ENCODE measurements around the gene TECR. TPM values are rescaled to one million over a fixed set of nuclear protein-coding genes. Genes with fewer than 3 reads are reported as not detected.

TECR gene
- total RNA-seq, 4 donors from 2014 or later: 33.1 to 55.1 (median 43.6) TPM

- TF ChIP-seq, protein P1, sequence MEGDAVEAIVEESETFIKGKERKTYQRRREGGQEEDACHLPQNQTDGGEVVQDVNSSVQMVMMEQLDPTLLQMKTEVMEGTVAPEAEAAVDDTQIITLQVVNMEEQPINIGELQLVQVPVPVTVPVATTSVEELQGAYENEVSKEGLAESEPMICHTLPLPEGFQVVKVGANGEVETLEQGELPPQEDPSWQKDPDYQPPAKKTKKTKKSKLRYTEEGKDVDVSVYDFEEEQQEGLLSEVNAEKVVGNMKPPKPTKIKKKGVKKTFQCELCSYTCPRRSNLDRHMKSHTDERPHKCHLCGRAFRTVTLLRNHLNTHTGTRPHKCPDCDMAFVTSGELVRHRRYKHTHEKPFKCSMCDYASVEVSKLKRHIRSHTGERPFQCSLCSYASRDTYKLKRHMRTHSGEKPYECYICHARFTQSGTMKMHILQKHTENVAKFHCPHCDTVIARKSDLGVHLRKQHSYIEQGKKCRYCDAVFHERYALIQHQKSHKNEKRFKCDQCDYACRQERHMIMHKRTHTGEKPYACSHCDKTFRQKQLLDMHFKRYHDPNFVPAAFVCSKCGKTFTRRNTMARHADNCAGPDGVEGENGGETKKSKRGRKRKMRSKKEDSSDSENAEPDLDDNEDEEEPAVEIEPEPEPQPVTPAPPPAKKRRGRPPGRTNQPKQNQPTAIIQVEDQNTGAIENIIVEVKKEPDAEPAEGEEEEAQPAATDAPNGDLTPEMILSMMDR (IDR thresholded peaks at IDR 0.05): no peak
- TF ChIP-seq POLR2A (IDR thresholded peaks at IDR 0.05) (no peak), EP300 (IDR thresholded peaks at IDR 0.05) (no peak)
- Histone ChIP-seq H3K4me3 (peak overlapping the region; percentile 83 to 91 (median 88)), H3K9me3 (no peaks in the 10 kb centered on the region), H3K4me1 (peaks cover 0 to 46% (median 23%) of the 10 kb centered on the region in 4 donors), H3K36me3 (peaks cover 0 to 21% (median 0%) of the 10 kb centered on the region in 3 donors), H3K27me3 (no peaks in the 10 kb centered on the region), H3K27ac (peak overlapping the region; percentile 56 to 90 (median 88))
- no peak for DNase-seq (ENCODE audit: low spot score in 2 of 2)
- 0 to 1% methylated on average over 9 to 11 of the region's 28 CpGs for WGBS, 2 donors
Measured at GRCh38 chr19:14495672-14496028, 33.7 kb upstream of the TECR start.

GRCh38 chr19:14496029-14496833 is 33.2 kb upstream of the TECR start, which contains the start of gene GIPC1:
Gene GIPC1 (minus strand): TSS chr19:14496127. CDS start chr19:14482976, 13,151 bp downstream.
- Histone ChIP-seq H3K36me3 (peaks cover 0 to 16% (median 0%) of the 10 kb centered on the region in 3 donors), H3K27ac (peak within 1 kb of the TSS; percentile 65 to 90 (median 88)), H3K27me3 (no peaks in the 10 kb centered on the region), H3K4me3 (peak within 1 kb of the TSS; percentile 83 to 91 (median 88)), H3K4me1 (peaks cover 0 to 46% (median 23%) of the 10 kb centered on the region in 4 donors), H3K9me3 (no peaks in the 10 kb centered on the region)
- 5 to 8% methylated on average over 22 to 24 of the region's 71 CpGs for WGBS, 2 donors
- TF ChIP-seq POLR2A (IDR thresholded peaks at IDR 0.05) (peak; percentile 32 to 68), EP300 (IDR thresholded peaks at IDR 0.05) (peak; percentile 83 to 91)
- TF ChIP-seq, protein P1 (IDR thresholded peaks at IDR 0.05): peak in 2 of 5 experiments; percentile 19 to 46
- DNase-seq (ENCODE audit: low spot score in 2 of 2): peak; percentile 86 to 91

DNA sequence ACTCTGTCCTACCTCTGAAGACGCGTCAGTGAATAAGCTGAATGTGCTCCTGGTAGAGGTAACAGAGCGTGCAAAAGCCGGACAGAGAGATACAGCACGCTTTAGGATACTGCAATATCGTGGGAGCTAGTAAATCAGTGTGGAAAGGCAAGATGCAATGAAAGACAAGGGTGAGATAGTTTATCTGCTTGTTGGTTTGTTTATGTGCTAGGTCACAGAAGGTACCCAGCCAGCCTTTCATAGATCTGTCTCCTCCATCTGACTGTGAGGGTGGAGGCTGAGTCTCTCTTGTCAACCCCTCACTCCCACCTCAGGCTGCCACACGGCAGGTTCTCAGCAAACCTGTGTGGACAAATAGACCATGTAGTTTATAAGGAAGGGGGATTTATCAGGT is 32.6 kb upstream of the TECR start:
- Histone ChIP-seq H3K36me3 (peaks cover 0 to 10% (median 0%) of the 10 kb centered on the region in 3 donors), H3K9me3 (no peaks in the 10 kb centered on the region), H3K27ac (peak overlapping the region; percentile 65 to 90 (median 87)), H3K27me3 (no peaks in the 10 kb centered on the region), H3K4me3 (peak overlapping the region in 3 of 4 donors; percentile 19 to 90 (median 83)), H3K4me1 (peaks cover 0 to 46% (median 23%) of the 10 kb centered on the region in 4 donors)
- no peak for DNase-seq (ENCODE audit: low spot score in 2 of 2)
- WGBS, 2 donors: 22 to 53% methylated on average over 7 of the region's 7 CpGs
- TF ChIP-seq, protein P1 (IDR thresholded peaks at IDR 0.05): no peak
- TF ChIP-seq EP300 (IDR thresholded peaks at IDR 0.05) (no peak), POLR2A (IDR thresholded peaks at IDR 0.05) (no peak)

DNA sequence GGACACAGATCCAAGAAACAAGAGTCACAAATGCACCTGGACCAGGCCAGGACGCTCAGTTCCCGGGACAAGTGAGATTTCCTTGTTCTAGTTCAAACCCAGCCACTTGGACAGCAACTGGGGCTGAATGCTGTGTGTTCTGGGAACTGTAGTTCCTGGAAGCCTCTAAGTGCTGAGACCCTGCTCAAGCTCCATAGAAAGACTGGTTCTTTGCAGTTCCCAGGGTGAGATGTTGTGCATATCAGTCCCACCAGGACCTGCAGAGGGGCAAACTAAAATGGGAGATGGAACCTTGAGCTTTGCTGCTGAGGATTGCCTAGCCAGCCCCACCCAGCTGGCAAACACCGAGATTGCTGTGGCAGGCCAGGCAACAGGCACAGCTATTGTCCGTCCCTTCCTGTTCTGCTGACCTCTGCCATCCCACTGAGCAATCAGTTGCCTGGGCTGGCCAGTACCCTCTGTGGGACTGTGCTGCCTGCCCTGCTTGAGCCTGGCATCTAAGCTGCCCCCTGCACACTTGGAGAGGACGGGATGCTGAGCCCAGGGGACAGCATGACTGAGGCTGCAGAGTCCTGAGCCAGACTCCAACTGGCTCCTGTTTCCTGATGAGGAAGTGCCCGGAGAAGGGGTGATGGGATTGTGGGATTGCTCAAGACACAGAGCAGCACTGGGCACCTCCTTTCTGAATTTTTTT is 32.0 kb upstream of the TECR start:
- no peak overlapping the region for H3K4me3 ChIP-seq

More for the DNA sequence above, 32.0 kb upstream of the TECR start:
- TF ChIP-seq POLR2A (IDR thresholded peaks at IDR 0.05): no peak
- TF ChIP-seq EP300 (IDR thresholded peaks at IDR 0.05): peak in 1 of 2 donors; percentile 14
- TF ChIP-seq, protein P1 (IDR thresholded peaks at IDR 0.05): no peak
- DNase-seq (ENCODE audit: low spot score in 2 of 2): no peak
- H3K27ac ChIP-seq: peak overlapping the region; percentile 65 to 90 (median 87)
- no peaks in the 10 kb centered on the region for H3K27me3 ChIP-seq
- H3K4me1 ChIP-seq: peaks cover 0 to 46% (median 23%) of the 10 kb centered on the region in 4 donors
- H3K36me3 ChIP-seq: peaks cover 0 to 4% (median 0%) of the 10 kb centered on the region in 3 donors
- WGBS, 2 donors: 35 to 37% methylated on average over 4 to 6 of the region's 6 CpGs
- no peaks in the 10 kb centered on the region for H3K9me3 ChIP-seq

All from tibial nerve (tissue), 4 donors.